Raji (cell line): Measurements from ENCODE around the gene EFHC2.

Experiments
- POLR2A ChIP-seq: IDR thresholded peaks from 2 replicates; pipeline ENCODE4 v1.6.1; 2011; ENCODE audit warnings: low read depth, low read length, control low read depth; ENCODE audit not compliant: insufficient read depth

The EFHC2 gene

GRCh38 chrX:44218465-44218864, 125.0 kb downstream of the EFHC2 start:
- TF ChIP-seq POLR2A = no peak

GRCh38 chrX:44216171-44216570, 127.3 kb downstream of the EFHC2 start:
- TF ChIP-seq POLR2A = no peak

- no peak for TF ChIP-seq POLR2A
These were observed 139.7 kb downstream of the EFHC2 start for GRCh38 chrX:44203791-44204190.

- TF ChIP-seq POLR2A = no peak
These were observed 140.9 kb downstream of the EFHC2 start for GRCh38 chrX:44202596-44202995.

GRCh38 chrX:44189116-44189515, 154.4 kb downstream of the EFHC2 start:
- no peak for TF ChIP-seq POLR2A

- no peak for TF ChIP-seq POLR2A
These were observed 160.1 kb downstream of the EFHC2 start for GRCh38 chrX:44183329-44183728.

GRCh38 chrX:44178274-44179053, 165.0 kb downstream of the EFHC2 start:
- TF ChIP-seq POLR2A = no peak

GRCh38 chrX:44175455-44175854, 168.0 kb downstream of the EFHC2 start:
- no peak for TF ChIP-seq POLR2A

- no peak for TF ChIP-seq POLR2A
These were observed 169.4 kb downstream of the EFHC2 start for GRCh38 chrX:44174061-44174460.

- TF ChIP-seq POLR2A = no peak
These were observed 170.3 kb downstream of the EFHC2 start for GRCh38 chrX:44173219-44173618.

- TF ChIP-seq POLR2A = no peak
These were observed 176.4 kb downstream of the EFHC2 start for GRCh38 chrX:44167116-44167515.

- TF ChIP-seq POLR2A = no peak
These were observed 180.5 kb downstream of the EFHC2 start for GRCh38 chrX:44162964-44163475.

- TF ChIP-seq POLR2A = no peak
These were observed 185.6 kb downstream of the EFHC2 start for GRCh38 chrX:44157858-44158257.

- no peak for TF ChIP-seq POLR2A
These were observed 186.2 kb downstream of the EFHC2 start for GRCh38 chrX:44157283-44157682.

GRCh38 chrX:44156726-44157125, 186.7 kb downstream of the EFHC2 start:
- TF ChIP-seq POLR2A = no peak

- TF ChIP-seq POLR2A = no peak
These were observed 188.3 kb downstream of the EFHC2 start for GRCh38 chrX:44155126-44155525.

- TF ChIP-seq POLR2A = no peak
These were observed 190.6 kb downstream of the EFHC2 start for GRCh38 chrX:44152852-44153251.
